GM12892 (cell line): ENCODE measurements around the gene SDHB.

ENCODE experiments used
- POLR2A ChIP-seq: IDR thresholded peaks from 2 replicates; pipeline ENCODE4 v1.6.1; 2011; ENCODE audit warnings: low read depth, low read length, control low read depth
- POLR2AphosphoS5 ChIP-seq: IDR thresholded peaks from 2 replicates; pipeline ENCODE4 v1.6.1; 2011; ENCODE audit warnings: low read depth, low read length, control low read depth
- TAF1 ChIP-seq: IDR thresholded peaks from 2 replicates; pipeline ENCODE4 v1.6.1; 2011; ENCODE audit warnings: low read depth, mild to moderate bottlenecking, control low read depth, low read length, borderline replicate concordance

GRCh38 chr1:17091252-17091651 lies 37.4 kb upstream of the SDHB start:
- no peak for TF ChIP-seq TAF1
- no peak for TF ChIP-seq POLR2A
- TF ChIP-seq POLR2AphosphoS5, result no peak
